Progenitor cell of endocrine pancreas (in vitro differentiated cells): ENCODE measurements around the gene POLN. TPM values are rescaled to one million over a fixed set of nuclear protein-coding genes. Genes with fewer than 3 reads are reported as not detected.

ENCODE experiments used
- DNase-seq: peaks from one replicate; pipeline ENCODE4 v3.0.0; 2021; ENCODE audit warnings: low spot score; ENCODE audit not compliant: unreplicated experiment
- H3K27ac Mint-ChIP-seq: 2 replicates; pipeline ENCODE4 v1.8.0; 2021; ENCODE audit warnings: mild to moderate bottlenecking, moderate library complexity, mixed read lengths
- H3K27me3 Mint-ChIP-seq: 2 replicates; pipeline ENCODE4 v1.8.0; 2021; ENCODE audit warnings: mixed read lengths
- H3K36me3 Mint-ChIP-seq: 2 replicates; pipeline ENCODE4 v1.8.0; 2022; ENCODE audit warnings: mixed read lengths; ENCODE audit not compliant: insufficient read depth
- H3K4me1 Mint-ChIP-seq: 2 replicates; pipeline ENCODE4 v1.8.0; 2021; ENCODE audit warnings: low read depth, mixed read lengths
- H3K4me3 Mint-ChIP-seq: 2 replicates; pipeline ENCODE4 v1.8.0; 2021; ENCODE audit warnings: low read depth, mild to moderate bottlenecking, moderate library complexity, mixed read lengths
- H3K9me3 Mint-ChIP-seq: 2 replicates; pipeline ENCODE4 v1.8.0; 2021; ENCODE audit warnings: low read depth, mixed read lengths
- total RNA-seq: library from RNA; stranded (reverse); gene quantifications from 2 replicates; pipeline ENCODE4 v1.2.1, GENCODE V29; 2021
- TF ChIP-seq, protein P1 (sequence below): fragments of 200-600 bp; sonication (generic); IDR thresholded peaks from one replicate; pipeline ENCODE4 v1.5.0; 2021; ENCODE audit warnings: antibody characterized with exemption, mild to moderate bottlenecking; ENCODE audit not compliant: unreplicated experiment

POLN gene
- total RNA-seq, 1 donor from 2014 or later = 5.9 TPM

- TF ChIP-seq, protein P1, sequence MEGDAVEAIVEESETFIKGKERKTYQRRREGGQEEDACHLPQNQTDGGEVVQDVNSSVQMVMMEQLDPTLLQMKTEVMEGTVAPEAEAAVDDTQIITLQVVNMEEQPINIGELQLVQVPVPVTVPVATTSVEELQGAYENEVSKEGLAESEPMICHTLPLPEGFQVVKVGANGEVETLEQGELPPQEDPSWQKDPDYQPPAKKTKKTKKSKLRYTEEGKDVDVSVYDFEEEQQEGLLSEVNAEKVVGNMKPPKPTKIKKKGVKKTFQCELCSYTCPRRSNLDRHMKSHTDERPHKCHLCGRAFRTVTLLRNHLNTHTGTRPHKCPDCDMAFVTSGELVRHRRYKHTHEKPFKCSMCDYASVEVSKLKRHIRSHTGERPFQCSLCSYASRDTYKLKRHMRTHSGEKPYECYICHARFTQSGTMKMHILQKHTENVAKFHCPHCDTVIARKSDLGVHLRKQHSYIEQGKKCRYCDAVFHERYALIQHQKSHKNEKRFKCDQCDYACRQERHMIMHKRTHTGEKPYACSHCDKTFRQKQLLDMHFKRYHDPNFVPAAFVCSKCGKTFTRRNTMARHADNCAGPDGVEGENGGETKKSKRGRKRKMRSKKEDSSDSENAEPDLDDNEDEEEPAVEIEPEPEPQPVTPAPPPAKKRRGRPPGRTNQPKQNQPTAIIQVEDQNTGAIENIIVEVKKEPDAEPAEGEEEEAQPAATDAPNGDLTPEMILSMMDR = no peak
- no peaks in the 10 kb centered on the region for H3K4me1 Mint-ChIP-seq
- no peak overlapping the region for H3K4me3 Mint-ChIP-seq
- no peak for DNase-seq
- no peaks in the 10 kb centered on the region for H3K27me3 Mint-ChIP-seq
- peaks cover 2% of the 10 kb centered on the region for H3K36me3 Mint-ChIP-seq
- peaks cover 16% of the 10 kb centered on the region for H3K9me3 Mint-ChIP-seq
- no peak overlapping the region for H3K27ac Mint-ChIP-seq
Observed at GRCh38 chr4:2104556-2105345, 137.2 kb downstream of the POLN start.

GRCh38 chr4:2103843-2104547 is 137.9 kb downstream of the POLN start:
- Mint-ChIP-seq H3K27ac (no peak overlapping the region), H3K27me3 (no peaks in the 10 kb centered on the region), H3K4me1 (no peaks in the 10 kb centered on the region), H3K9me3 (peaks cover 16% of the 10 kb centered on the region), H3K4me3 (no peak overlapping the region), H3K36me3 (peaks cover 2% of the 10 kb centered on the region)
- TF ChIP-seq, protein P1 = no peak
- DNase-seq = no peak

GRCh38 chr4:2103127-2103842 is 138.6 kb downstream of the POLN start:
- Mint-ChIP-seq H3K4me3 (no peak overlapping the region), H3K27me3 (no peaks in the 10 kb centered on the region), H3K27ac (no peak overlapping the region), H3K9me3 (peaks cover 16% of the 10 kb centered on the region), H3K36me3 (peaks cover 2% of the 10 kb centered on the region), H3K4me1 (no peaks in the 10 kb centered on the region)
- DNase-seq = no peak
- TF ChIP-seq, protein P1 = no peak

DNA sequence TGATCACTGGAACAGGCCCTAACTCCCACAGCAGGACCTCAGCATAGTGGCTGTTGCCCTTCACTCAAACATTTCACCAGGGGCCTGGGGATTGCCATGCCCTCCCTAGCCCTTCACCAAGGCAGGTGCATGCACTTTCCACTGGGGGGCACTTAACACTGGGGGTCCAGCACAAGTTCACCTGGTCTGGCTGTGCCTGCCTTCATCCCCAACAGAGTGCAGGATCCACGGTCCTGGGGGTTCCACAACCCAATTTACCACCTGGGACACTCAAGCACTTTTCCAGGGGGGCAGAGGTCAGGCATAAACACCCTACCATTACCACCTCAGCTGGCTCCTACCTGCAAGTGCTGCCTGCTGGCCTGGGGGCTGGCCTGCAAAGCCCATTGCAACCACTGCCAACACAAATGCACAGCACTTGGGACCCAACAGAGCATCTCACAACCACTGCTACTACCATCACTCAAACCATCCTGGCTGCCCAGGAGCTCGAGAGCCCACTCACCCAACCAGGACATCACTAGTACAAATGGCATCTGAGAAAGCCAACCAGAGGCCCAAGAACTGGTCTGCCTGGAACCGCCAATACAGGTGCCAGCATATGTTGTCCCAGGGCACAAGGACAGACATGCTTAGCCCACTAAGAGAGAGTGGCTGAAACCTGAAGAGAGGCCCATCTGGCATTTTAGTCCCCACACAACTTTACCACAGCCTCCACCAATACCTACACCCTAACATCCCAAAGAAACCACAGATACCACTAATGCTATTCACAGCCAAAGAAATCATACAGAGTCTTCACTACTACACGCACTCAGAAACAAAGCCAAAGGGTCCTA is 139.7 kb downstream of the POLN start:
- Mint-ChIP-seq H3K4me3 (no peak overlapping the region), H3K27ac (no peak overlapping the region), H3K4me1 (no peaks in the 10 kb centered on the region), H3K27me3 (no peaks in the 10 kb centered on the region), H3K9me3 (peaks cover 16% of the 10 kb centered on the region), H3K36me3 (peaks cover 2% of the 10 kb centered on the region)
- DNase-seq = no peak
- TF ChIP-seq, protein P1 = no peak
